OCI-LY7 (cell line): ENCODE data around the gene PEBP1.

Experiments used
- EZH2phosphoT487 ChIP-seq: fragments of 200-600 bp; sonication (generic); IDR thresholded peaks from 2 replicates; pipeline ENCODE4 v1.6.1; 2018; ENCODE audit warnings: low read depth, borderline replicate concordance, mild to moderate bottlenecking, mixed run types, antibody characterized with exemption, low read length, moderate library complexity, mixed read lengths
- TF ChIP-seq, protein P1 (sequence below): fragments of 200-600 bp; sonication (generic); conservative IDR thresholded peaks from 2 replicates; pipeline ENCODE4 v1.5.1; 2014; ENCODE audit warnings: mild to moderate bottlenecking, antibody characterized with exemption, low read length, moderate library complexity, mixed read lengths

DNA sequence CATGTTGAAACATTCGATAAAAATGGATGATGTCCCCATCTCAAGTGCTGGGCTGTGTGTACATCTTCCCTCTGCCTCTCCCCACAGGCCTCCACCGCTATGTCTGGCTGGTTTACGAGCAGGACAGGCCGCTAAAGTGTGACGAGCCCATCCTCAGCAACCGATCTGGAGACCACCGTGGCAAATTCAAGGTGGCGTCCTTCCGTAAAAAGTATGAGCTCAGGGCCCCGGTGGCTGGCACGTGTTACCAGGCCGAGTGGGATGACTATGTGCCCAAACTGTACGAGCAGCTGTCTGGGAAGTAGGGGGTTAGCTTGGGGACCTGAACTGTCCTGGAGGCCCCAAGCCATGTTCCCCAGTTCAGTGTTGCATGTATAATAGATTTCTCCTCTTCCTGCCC is 8.6 kb downstream of the PEBP1 start:
- TF ChIP-seq, protein P1, sequence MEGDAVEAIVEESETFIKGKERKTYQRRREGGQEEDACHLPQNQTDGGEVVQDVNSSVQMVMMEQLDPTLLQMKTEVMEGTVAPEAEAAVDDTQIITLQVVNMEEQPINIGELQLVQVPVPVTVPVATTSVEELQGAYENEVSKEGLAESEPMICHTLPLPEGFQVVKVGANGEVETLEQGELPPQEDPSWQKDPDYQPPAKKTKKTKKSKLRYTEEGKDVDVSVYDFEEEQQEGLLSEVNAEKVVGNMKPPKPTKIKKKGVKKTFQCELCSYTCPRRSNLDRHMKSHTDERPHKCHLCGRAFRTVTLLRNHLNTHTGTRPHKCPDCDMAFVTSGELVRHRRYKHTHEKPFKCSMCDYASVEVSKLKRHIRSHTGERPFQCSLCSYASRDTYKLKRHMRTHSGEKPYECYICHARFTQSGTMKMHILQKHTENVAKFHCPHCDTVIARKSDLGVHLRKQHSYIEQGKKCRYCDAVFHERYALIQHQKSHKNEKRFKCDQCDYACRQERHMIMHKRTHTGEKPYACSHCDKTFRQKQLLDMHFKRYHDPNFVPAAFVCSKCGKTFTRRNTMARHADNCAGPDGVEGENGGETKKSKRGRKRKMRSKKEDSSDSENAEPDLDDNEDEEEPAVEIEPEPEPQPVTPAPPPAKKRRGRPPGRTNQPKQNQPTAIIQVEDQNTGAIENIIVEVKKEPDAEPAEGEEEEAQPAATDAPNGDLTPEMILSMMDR, result no peak
- TF ChIP-seq EZH2phosphoT487, result no peak
